Psoas muscle (tissue), 8 donors: ENCODE measurements around the gene KATNB1. TPM values are rescaled to one million over a fixed set of nuclear protein-coding genes. Genes with fewer than 3 reads are reported as not detected.

Experiments used
- ATAC-seq, 4 donors: fragments of 200-7000 bp; cut with Tn5 transposase; one replicate each; pipeline ENCODE4 v1.9.1; 2020; ENCODE audit warnings: moderate library complexity in 3 of 4, mild to moderate bottlenecking in 2 of 4
- DNase-seq, 2 donors: peaks; one replicate each; pipeline ENCODE4 v3.0.0-alpha.2; 2020
- H3K27ac ChIP-seq: fragments of 200-600 bp; one replicate; pipeline ENCODE4 v1.8.0; 2022
- H3K27me3 ChIP-seq, 3 donors: fragments of 200-600 bp in 1 of 3; one replicate each; pipeline versions ENCODE4 v1.6.1 to v1.8.0; 2013 to 2022; ENCODE audit warnings: low read length in 2 of 3, mild to moderate bottlenecking in 2 of 3, moderate library complexity in 1 of 3; ENCODE audit not compliant: insufficient read depth in 3 of 3
- H3K36me3 ChIP-seq, 2 donors: fragments of 200-600 bp in 1 of 2; one replicate each; pipeline versions ENCODE4 v1.6.1 to v1.8.0; 2013 to 2022; ENCODE audit warnings: low read depth in 1 of 2, mild to moderate bottlenecking in 1 of 2, moderate library complexity in 1 of 2; ENCODE audit not compliant: insufficient read depth in 1 of 2
- H3K4me1 ChIP-seq: fragments of 200-600 bp; one replicate; pipeline ENCODE4 v1.8.0; 2022
- H3K4me3 ChIP-seq: fragments of 200-600 bp; one replicate; pipeline ENCODE4 v1.8.0; 2022; ENCODE audit warnings: mild to moderate bottlenecking
- H3K9me3 ChIP-seq: fragments of 200-600 bp; one replicate; pipeline ENCODE4 v1.8.0; 2022
- CTCF ChIP-seq: fragments of 200-600 bp; IDR thresholded peaks from one replicate; pipeline ENCODE4 v1.8.0; 2022; ENCODE audit warnings: antibody characterized with exemption
- WGBS, 3 donors: extraction: QIAGEN DNeasy Blood & Tissue Kit; methylation state at CpG; one replicate each; pipeline versions ENCODE4 v1.1.6 to v1.1.7; 2013; 5-methylcytosine and 5-hydroxymethylcytosine counted together
- intact Hi-C, 2 donors: fragments of 100-400 bp; cut with DNase I; formaldehyde crosslinking; loops; one replicate each; pipeline versions ENCODE4 v1.11.0 to v1.14.2; 2022
- polyA plus RNA-seq, 3 donors: library from polyadenylated mRNA; stranded (reverse); fragments of 200-250 nt; gene quantifications; one replicate each; pipeline ENCODE4 v1.2.3, GENCODE V29; 2013
- total RNA-seq, 4 donors: library from RNA; stranded (reverse); fragmentation: NEBNext Ultra II Directional in 2 of 4; extraction: Animal tissue kit (Norgen Biotek cat#: 25700) in 2 of 4; gene quantifications; one replicate each; pipeline versions ENCODE4 v1.2.1 to v1.2.4, GENCODE V29; 2021 to 2023
- donor health status: healthy with polysubstance abuse.
- donor health status: DM: no; HTN: no; CAD: no; lungs with moderate emphysema.
- donor health status: Bipolar disorder and iron deficiency.
- donor health status: healthy.
- donor health status: DM: yes; HTN: yes; CAD: no.
- donor health status: DM: no; HTN: no; CAD: no.
- donor health status: DM: no; HTN: no; CAD: no.
- donor health status: DM: yes; HTN: yes; CAD: no.

Gene KATNB1
- total and polyA plus RNA-seq, 7 donors = 6.3 to 15.6 (median 9.2) TPM

DNA sequence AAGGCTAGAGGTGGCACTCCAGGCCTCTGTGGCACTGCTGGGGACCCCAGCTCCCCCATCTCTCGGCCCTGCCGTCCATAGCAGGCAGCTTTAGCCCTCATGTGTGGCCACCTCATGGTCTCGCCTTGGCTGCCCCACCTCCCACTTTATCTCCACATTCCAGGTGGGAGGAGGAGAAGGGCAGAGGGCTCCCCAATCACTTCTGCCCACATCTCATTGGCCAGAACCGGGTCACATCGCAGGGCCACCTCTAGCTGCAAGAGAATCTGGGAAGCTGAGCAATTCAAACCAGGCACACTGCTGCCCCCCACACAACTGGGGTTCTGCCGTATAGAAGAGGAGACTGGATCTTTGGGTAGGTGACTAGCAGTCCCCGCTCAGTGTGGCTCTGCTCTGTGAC is 39.3 kb upstream of the KATNB1 start:
- Histone ChIP-seq H3K27ac (no peak overlapping the region), H3K4me3 (no peak overlapping the region), H3K36me3 (no peaks in the 10 kb centered on the region), H3K4me1 (no peaks in the 10 kb centered on the region), H3K27me3 (peaks cover 0 to 3% (median 0%) of the 10 kb centered on the region in 3 donors), H3K9me3 (no peaks in the 10 kb centered on the region)
- no peak for ATAC-seq
- DNase-seq = no peak
- TF ChIP-seq CTCF = no peak
- intact Hi-C loops = no loop called here
- WGBS, 3 donors = 87 to 93% (median 90%) methylated on average over 7 of the region's 7 CpGs

GRCh38 chr16:57697896-57698537 is 37.6 kb upstream of the KATNB1 start:
- DNase-seq (no peak), ATAC-seq (no peak)
- peaks cover 0 to 3% (median 0%) of the 10 kb centered on the region in 3 donors for H3K27me3 ChIP-seq
- 92 to 93% (median 93%) methylated on average over 17 of the region's 17 CpGs for WGBS, 3 donors
- H3K27ac ChIP-seq = no peak overlapping the region
- H3K9me3 ChIP-seq = no peaks in the 10 kb centered on the region
- H3K4me1 ChIP-seq = no peaks in the 10 kb centered on the region
- intact Hi-C loops = no loop called here
- no peak overlapping the region for H3K4me3 ChIP-seq
- no peaks in the 10 kb centered on the region for H3K36me3 ChIP-seq
- no peak for TF ChIP-seq CTCF

DNA sequence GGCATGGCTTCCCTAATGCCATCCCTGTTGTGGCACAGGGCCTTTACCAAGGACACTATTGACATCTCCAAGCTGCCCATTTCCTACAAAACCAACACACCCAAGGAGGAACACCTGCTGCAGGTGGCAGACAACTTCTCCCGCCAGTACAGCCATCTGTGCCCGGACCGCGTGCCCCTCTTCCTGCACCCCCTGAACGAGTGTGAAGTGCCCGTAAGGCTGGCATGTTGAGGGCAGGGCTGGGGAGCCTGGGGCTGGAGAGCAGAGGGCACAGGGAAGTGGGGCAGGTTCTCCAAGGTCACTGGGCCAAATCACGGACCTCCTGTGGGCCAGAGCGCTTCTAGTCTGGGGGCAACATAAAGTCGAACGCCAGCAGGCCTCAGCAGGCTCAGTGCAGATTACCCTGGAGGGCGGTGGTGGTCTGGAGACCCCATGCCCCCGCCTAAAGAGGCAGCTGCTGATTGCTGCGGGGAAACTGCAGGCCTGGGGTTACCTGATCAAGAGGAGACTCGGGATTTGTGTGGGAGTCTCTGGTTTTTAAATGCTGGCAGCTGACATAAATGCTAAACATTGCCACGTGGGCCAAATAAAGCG is 36.7 kb upstream of the KATNB1 start:
- ATAC-seq (no peak), DNase-seq (no peak)
- H3K36me3 ChIP-seq = no peaks in the 10 kb centered on the region
- peaks cover 0 to 3% (median 0%) of the 10 kb centered on the region in 3 donors for H3K27me3 ChIP-seq
- H3K27ac ChIP-seq = no peak overlapping the region
- TF ChIP-seq CTCF = no peak
- H3K4me1 ChIP-seq = no peaks in the 10 kb centered on the region
- no peak overlapping the region for H3K4me3 ChIP-seq
- 86 to 93% (median 88%) methylated on average over 16 of the region's 16 CpGs for whole genome bisulfite sequencing, 3 donors
- intact Hi-C loops = no loop called here
- H3K9me3 ChIP-seq = no peaks in the 10 kb centered on the region

GRCh38 chr16:57699481-57699880 is 36.1 kb upstream of the KATNB1 start:
- Histone ChIP-seq H3K27me3 (peaks cover 0 to 3% (median 0%) of the 10 kb centered on the region in 3 donors), H3K9me3 (no peaks in the 10 kb centered on the region), H3K36me3 (no peaks in the 10 kb centered on the region), H3K4me1 (no peaks in the 10 kb centered on the region), H3K27ac (no peak overlapping the region), H3K4me3 (no peak overlapping the region)
- ATAC-seq (no peak), DNase-seq (no peak)
- no peak for TF ChIP-seq CTCF
- 81 to 87% (median 84%) methylated on average over 3 of the region's 3 CpGs for WGBS, 3 donors
- intact Hi-C loops = no loop called here
